AG08396 (cell line): ENCODE results near the gene PHF14.

Source experiments
- DNase-seq: peaks from one replicate; pipeline ENCODE4 v3.0.0; 2012; ENCODE audit warnings: low spot score, mixed read lengths

The PHF14 gene

DNA sequence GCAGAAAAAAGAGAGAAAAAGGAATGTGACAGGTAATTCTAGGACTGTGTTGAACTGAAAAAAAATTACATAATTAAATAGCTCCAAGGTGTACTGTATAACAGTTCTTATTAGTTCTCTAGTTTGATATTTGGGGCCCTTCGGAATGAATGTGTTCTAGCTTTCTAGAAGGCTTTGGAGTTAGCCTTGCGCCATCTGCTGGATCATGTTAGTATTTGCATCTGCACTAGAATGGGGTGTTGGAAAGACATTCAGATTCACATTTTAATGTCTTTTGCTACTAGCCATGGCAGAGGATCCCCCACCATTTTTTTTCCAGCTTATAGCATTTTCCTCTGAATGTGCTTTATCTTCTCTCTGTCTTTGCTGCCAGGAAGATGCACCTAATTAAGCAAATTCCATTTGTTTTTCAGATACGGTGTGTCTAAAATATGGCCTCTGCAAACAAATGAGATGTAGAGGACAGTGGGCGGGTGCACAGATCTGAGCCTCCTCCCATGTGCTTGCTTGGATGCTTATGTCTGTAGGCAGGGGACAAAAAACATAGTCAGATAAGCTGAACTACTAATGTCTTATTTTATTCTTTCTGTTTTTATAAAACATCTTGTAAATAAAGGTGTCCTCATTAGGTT is 238.5 kb downstream of the PHF14 start:
- DNase-seq: peak; percentile 34

DNA sequence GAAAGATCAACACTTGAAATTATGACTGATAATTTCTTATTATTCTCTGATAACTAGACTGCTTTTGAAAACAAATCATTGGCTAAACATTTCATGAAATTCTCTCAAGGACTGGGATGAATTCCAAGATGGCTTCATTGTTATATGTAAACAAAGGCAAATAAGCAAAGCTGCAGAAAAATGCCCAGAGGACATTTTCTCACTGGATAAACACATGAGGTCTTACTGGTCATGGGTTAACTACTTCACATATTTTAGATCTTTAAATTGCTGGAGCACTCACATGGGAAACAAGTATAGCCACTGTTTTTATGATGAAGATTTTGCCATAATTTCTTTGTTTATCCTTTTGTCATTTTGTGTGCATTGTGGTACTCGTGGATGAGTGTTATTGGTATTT is 239.1 kb downstream of the PHF14 start:
- peak; percentile 23 for DNase-seq

DNA sequence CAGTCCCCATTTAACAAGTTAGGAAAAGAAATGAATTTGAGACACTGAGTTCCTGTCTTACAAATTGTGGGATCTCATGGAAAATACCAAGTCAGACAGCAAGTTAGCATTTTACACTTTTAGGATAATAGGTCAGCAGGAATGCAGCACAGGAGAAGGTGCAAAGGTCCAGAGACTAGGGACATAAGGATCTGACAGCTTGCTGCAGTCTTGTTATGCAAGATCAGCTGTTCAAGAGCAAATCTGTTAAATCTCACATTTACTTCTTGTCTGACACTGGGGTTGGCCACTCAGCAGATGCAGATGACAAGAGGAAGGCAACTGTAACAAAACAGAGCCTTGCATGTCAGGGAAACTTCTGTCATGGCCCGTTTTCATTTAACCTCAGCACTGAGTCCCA is 239.6 kb downstream of the PHF14 start:
- no peak for DNase-seq

DNA sequence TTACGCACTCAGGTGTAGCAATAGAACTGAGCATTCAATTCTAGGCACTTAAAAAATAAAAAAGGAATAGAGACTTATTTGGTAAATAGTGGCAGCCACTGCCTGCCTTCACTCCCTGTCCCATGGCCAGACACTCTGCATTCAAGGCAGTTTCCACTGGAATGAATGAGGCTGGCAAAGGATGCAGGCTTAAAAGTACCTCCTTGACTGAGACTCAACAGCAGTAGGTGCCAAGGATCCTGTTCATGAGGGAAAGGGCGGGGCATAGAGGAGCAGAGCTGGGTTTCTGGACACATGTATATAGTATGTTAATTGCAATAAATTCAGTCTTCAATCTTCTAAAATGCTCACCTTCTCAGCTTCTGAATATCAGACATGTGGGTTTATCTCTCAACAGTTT is 242.6 kb downstream of the PHF14 start:
- DNase-seq: no peak

DNA sequence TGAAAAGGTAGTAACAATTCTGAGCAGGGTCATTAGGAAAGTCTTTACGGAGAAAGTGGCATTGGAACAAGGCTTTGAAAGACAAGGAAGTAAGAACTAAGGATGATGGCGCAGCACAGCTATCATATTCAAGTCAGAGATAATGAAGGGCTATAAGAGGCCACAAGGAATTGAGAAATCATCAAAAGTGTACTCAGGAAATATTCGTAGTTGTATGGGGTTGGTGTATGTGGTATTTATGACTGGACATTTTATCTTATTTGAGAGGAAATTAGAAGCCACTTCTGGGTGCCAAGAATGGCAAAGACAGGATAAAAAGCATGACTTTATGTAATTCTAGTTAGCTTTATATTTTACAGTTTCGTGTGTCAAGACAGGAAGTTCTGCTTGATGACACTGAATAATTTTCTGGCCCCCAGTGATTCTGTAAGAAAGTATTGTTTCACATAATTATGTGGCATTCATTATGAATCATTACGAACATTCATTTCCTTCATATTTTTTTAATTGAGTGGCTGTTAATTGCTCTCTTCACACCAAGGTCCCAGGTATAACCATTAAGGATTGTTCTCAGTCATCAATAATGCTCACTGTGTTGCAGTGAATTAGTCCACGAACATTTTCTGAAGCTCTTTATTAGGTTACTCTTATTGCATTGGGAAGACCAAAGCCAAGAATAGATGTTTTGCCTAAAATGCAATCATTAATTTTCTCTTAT is 244.3 kb downstream of the PHF14 start:
- DNase-seq: no peak
